IPS-NIHi7 (cell line): ENCODE measurements around the gene C2CD4D.

Experiments used
- DNase-seq: peaks from one replicate; pipeline ENCODE4 v3.0.0; 2012; ENCODE audit warnings: mixed read lengths; ENCODE audit errors: extremely low spot score

Gene C2CD4D

GRCh38 chr1:151790071-151790939, 49.3 kb downstream of the C2CD4D start, which contains the start of gene TDRKH:
Gene TDRKH (minus strand): TSS chr1:151790500. CDS start chr1:151783022, 7,478 bp downstream.
- peak; percentile 100 for DNase-seq
